NT2/D1 (cell line): ENCODE data around the gene CYB561D1.

Source experiments
- SUZ12 ChIP-seq: IDR thresholded peaks from 2 replicates; pipeline ENCODE4 v1.6.1; 2011; ENCODE audit not compliant: insufficient read length, insufficient read depth; ENCODE audit errors: extremely low read depth
- YY1 ChIP-seq: IDR thresholded peaks from 2 replicates; pipeline ENCODE4 v1.6.1; 2011; ENCODE audit not compliant: insufficient read length, insufficient read depth

DNA sequence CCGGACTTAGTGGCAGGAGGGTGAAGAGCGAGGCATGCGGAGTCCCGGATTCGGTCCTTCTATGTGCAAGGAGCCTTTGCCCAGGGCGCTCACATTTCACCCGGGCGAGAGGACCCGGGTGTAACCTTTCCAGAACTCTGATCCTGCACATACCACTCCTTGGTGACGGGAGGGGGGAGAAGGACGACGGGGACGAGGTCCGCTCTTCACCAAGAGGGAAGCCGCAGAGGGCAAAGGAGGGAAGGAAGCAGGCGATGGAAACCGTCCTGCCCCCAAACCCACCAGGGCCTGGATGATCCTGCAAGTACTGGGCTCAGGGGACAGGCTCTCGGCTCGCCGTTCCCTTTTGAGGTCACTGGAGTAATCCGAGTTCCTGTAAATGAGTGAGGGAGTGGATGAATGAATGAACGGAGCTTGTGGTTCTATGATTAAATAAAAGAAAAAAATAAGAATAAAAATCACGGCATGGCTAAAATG lies 26.6 kb upstream of the CYB561D1 start:
- no peak for TF ChIP-seq YY1
- no peak for TF ChIP-seq SUZ12
